OCI-LY7 (cell line): ENCODE data around the gene DDX55.

Experiments
- CTCF ChIP-seq: fragments of 200-600 bp; sonication (generic); conservative IDR thresholded peaks from 2 replicates; pipeline ENCODE4 v1.5.1; 2014; ENCODE audit warnings: mild to moderate bottlenecking, antibody characterized with exemption, low read length, moderate library complexity, mixed read lengths
- EZH2phosphoT487 ChIP-seq: fragments of 200-600 bp; sonication (generic); IDR thresholded peaks from 2 replicates; pipeline ENCODE4 v1.6.1; 2018; ENCODE audit warnings: low read depth, borderline replicate concordance, mild to moderate bottlenecking, mixed run types, antibody characterized with exemption, low read length, moderate library complexity, mixed read lengths

GRCh38 chr12:123599310-123599709 lies 2.6 kb upstream of the DDX55 start:
- no peak for TF ChIP-seq CTCF
- TF ChIP-seq EZH2phosphoT487: no peak
